ENCODE measurements around the gene MYH9. TPM values are rescaled to one million over a fixed set of nuclear protein-coding genes. Genes with fewer than 3 reads are reported as not detected.
A peak's percentile ranks its signal among the peaks of the same experiment; 100 is the strongest.

The MYH9 gene
- total RNA-seq, 2 experiments from 2014 or later: 901 to 925 TPM

DNA sequence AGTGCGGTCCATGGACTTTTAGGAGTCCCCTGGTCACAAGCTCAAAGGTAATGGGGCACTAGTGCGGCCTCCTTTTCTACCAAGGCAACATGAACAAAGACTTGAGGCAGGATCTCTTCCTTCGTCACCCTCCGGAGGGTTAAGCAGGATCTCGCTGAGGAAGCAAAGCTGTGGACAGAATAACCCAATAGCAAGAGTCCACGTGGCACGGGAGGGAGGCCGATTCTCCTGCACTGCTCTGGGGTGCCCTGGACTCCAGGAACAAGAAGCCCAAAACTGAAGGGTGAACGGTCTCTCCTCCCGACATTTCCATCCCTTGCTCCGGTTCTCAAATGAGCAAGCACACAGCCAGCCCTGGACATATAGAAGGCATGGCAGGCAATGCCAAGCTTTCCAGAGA lies 20.7 kb downstream of the MYH9 start:
- POLR2A ChIA-PET: interaction anchor here (44.0 to 49.5 kb wide), 2 partner anchors 1 to 12 kb away, joined by 1847 read pairs; partner anchors contain the start of gene MYH9
- peaks cover 40% of the 10 kb centered on the region for H3K36me3 ChIP-seq (ENCODE audit: insufficient read depth, low read length)

GRCh38 chr22:36366291-36366708 lies 21.5 kb downstream of the MYH9 start:
- Histone ChIP-seq H3K4me1 (ENCODE audit: insufficient read depth, low read length) (peaks cover 99% of the 10 kb centered on the region), H3K36me3 (ENCODE audit: insufficient read depth, low read length) (peaks cover 40% of the 10 kb centered on the region), H3K27ac (ENCODE audit: low read depth in 1 of 2, low read length in 2 of 2) (peak overlapping the region; percentile 84 to 91), H3K4me3 (ENCODE audit: low read length) (no peak overlapping the region), H3K9me3 (ENCODE audit: control insufficient read depth in 1 of 2, insufficient read depth in 1 of 2, low read length in 2 of 2) (no peaks in the 10 kb centered on the region), H3K27me3 (ENCODE audit: control insufficient read depth in 1 of 2, insufficient read depth in 2 of 2, low read length in 2 of 2) (no peaks in the 10 kb centered on the region)
- TF ChIP-seq CTCF (IDR thresholded peaks at IDR 0.05): no peak
- ChIA-PET POLR2A (interaction anchor here (44.0 to 49.5 kb wide), 2 partner anchors 2 to 11 kb away, joined by 1847 read pairs; partner anchors contain the start of gene MYH9), CTCF (interaction anchor here (1.5 kb wide), 1 partner anchor 85 kb away, joined by 5 read pairs; no protein-coding TSS in a partner anchor)
- peaks cover 98% of the 10 kb centered on the region for H3K4me1 Mint-ChIP-seq (ENCODE audit: low read depth)
- peak overlapping the region; percentile 65 for H3K4me3 Mint-ChIP-seq
- H3K36me3 Mint-ChIP-seq (ENCODE audit: low read depth): peaks cover 81% of the 10 kb centered on the region
- ATAC-seq (ENCODE audit: poor library complexity): no peak
- no peaks in the 10 kb centered on the region for H3K27me3 Mint-ChIP-seq
- intact Hi-C loops (cut with DNase I, micrococcal nuclease): loop anchor here in 1 of 2 experiments (5.0 kb wide), 1 partner anchor 34 kb away; no protein-coding TSS in a partner anchor
- H3K27ac Mint-ChIP-seq: peak overlapping the region; percentile 93
- H3K9me3 Mint-ChIP-seq: no peaks in the 10 kb centered on the region
- DNase-seq: peak in 2 of 14 experiments; percentile 60 to 70

More for the DNA sequence above, 20.7 kb downstream of the MYH9 start:
- intact Hi-C loops (cut with DNase I, micrococcal nuclease): loop anchor here in 1 of 2 experiments (5.0 kb wide), 1 partner anchor 35 kb away; no protein-coding TSS in a partner anchor
- Histone ChIP-seq H3K27ac (ENCODE audit: low read depth in 1 of 2, low read length in 2 of 2) (peak overlapping the region; percentile 84 to 91), H3K27me3 (ENCODE audit: control insufficient read depth in 1 of 2, insufficient read depth in 2 of 2, low read length in 2 of 2) (no peaks in the 10 kb centered on the region), H3K9me3 (ENCODE audit: control insufficient read depth in 1 of 2, insufficient read depth in 1 of 2, low read length in 2 of 2) (no peaks in the 10 kb centered on the region), H3K4me1 (ENCODE audit: insufficient read depth, low read length) (peaks cover 99% of the 10 kb centered on the region), H3K4me3 (ENCODE audit: low read length) (no peak overlapping the region)
- DNase-seq (no peak), ATAC-seq (ENCODE audit: poor library complexity) (no peak)
- Mint-ChIP-seq H3K27ac (peak overlapping the region; percentile 93), H3K27me3 (no peaks in the 10 kb centered on the region), H3K36me3 (ENCODE audit: low read depth) (peaks cover 83% of the 10 kb centered on the region), H3K9me3 (no peaks in the 10 kb centered on the region), H3K4me1 (ENCODE audit: low read depth) (peaks cover 98% of the 10 kb centered on the region), H3K4me3 (peak overlapping the region; percentile 65)
- no peak for TF ChIP-seq CTCF (IDR thresholded peaks at IDR 0.05)
- CTCF ChIA-PET: no interaction called here

DNA sequence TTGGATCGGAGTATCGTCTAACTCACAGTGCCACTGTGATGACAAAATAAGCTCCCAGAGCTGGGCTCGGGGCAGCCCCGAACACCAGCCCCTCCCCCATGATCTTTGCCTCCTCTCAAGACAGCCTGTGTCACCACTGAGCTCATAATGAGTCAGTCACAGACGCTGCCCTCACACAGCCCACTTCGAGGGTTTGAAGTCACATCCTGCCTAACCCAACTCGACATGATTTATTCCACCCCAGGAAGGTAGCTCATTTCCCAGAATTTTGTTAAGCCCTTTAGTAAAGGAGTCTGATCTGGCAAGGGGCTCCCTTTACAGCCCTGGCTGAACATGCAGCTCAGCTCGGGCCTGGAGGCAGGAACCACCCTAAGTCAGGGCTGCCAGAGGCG lies 22.8 kb downstream of the MYH9 start:
- H3K4me1 ChIP-seq (ENCODE audit: insufficient read depth, low read length): peaks cover 99% of the 10 kb centered on the region
- no peaks in the 10 kb centered on the region for H3K9me3 Mint-ChIP-seq
- H3K27me3 Mint-ChIP-seq: no peaks in the 10 kb centered on the region
- no peaks in the 10 kb centered on the region for H3K27me3 ChIP-seq (ENCODE audit: control insufficient read depth in 1 of 2, insufficient read depth in 2 of 2, low read length in 2 of 2)
- no peaks in the 10 kb centered on the region for H3K9me3 ChIP-seq (ENCODE audit: control insufficient read depth in 1 of 2, insufficient read depth in 1 of 2, low read length in 2 of 2)
- peaks cover 79% of the 10 kb centered on the region for H3K36me3 Mint-ChIP-seq (ENCODE audit: low read depth)
- peak overlapping the region; percentile 84 to 91 for H3K27ac ChIP-seq (ENCODE audit: low read depth in 1 of 2, low read length in 2 of 2)
- DNase-seq (peak; percentile 73 to 96 (median 84)), ATAC-seq (ENCODE audit: poor library complexity) (peak; percentile 90)
- TF ChIP-seq CTCF (IDR thresholded peaks at IDR 0.05): no peak
- ChIA-PET CTCF (interaction anchor here (0.6 to 1.8 kb wide), 11 partner anchors 15 to 121 kb away, joined by 3 to 9 read pairs (median 5); no protein-coding TSS in a partner anchor), POLR2A (interaction anchor here (1.1 to 49.5 kb wide), 6 partner anchors 3 to 208 kb away, joined by 3 to 1847 read pairs (median 6); partner anchors contain the start of gene MYH9)
- peaks cover 96% of the 10 kb centered on the region for H3K4me1 Mint-ChIP-seq (ENCODE audit: low read depth)
- intact Hi-C loops (cut with DNase I, micrococcal nuclease): loop anchor here (1.0 to 5.0 kb wide), 4 partner anchors 12 to 90 kb away; no protein-coding TSS in a partner anchor
- peak overlapping the region; percentile 81 for H3K4me3 Mint-ChIP-seq
- peaks cover 49% of the 10 kb centered on the region for H3K36me3 ChIP-seq (ENCODE audit: insufficient read depth, low read length)
- H3K4me3 ChIP-seq (ENCODE audit: low read length): no peak overlapping the region
- H3K27ac Mint-ChIP-seq: peak overlapping the region; percentile 93
